CD4-positive, alpha-beta memory T cell (primary cell): Measurements from ENCODE around the gene RNF14. TPM values are rescaled to one million over a fixed set of nuclear protein-coding genes. Genes with fewer than 3 reads are reported as not detected.
A peak's percentile ranks its signal among the peaks of the same experiment; 100 is the strongest.

ENCODE experiments used
- CTCF ChIA-PET: fragments of 350-600 bp; sonication (Branson Sonifier 250); formaldehyde crosslinking; loops from one replicate; lab custom pipeline; 2021; ENCODE audit warnings: inconsistent platforms; ENCODE audit not compliant: partially characterized antibody; lab: Charles Lee
- POLR2A ChIA-PET: fragments of 350-600 bp; sonication (Branson Sonifier 250); formaldehyde crosslinking; loops from one replicate; lab custom pipeline; 2021; ENCODE audit not compliant: partially characterized antibody; lab: Charles Lee
- DNase-seq, 5 donors: peaks; one replicate each; pipeline versions ENCODE4 v3.0.0 to v3.0.0-alpha.2; 2020 to 2022; ENCODE audit warnings: mixed read lengths in 1 of 5
- H3K27ac ChIP-seq: one replicate; pipeline ENCODE4 v1.7.0; 2013; ENCODE audit warnings: low read depth, low read length
- H3K27me3 ChIP-seq: 2 replicates; pipeline ENCODE4 v1.7.0; 2013; ENCODE audit warnings: mild to moderate bottlenecking, low read length, moderate library complexity; ENCODE audit not compliant: insufficient read depth
- H3K36me3 ChIP-seq: 2 replicates; pipeline ENCODE4 v1.7.0; 2013; ENCODE audit warnings: mild to moderate bottlenecking, low read length, moderate library complexity; ENCODE audit not compliant: insufficient read depth
- H3K4me1 ChIP-seq: 2 replicates; pipeline ENCODE4 v1.7.0; 2013; ENCODE audit warnings: mild to moderate bottlenecking, low read length, moderate library complexity; ENCODE audit not compliant: insufficient read depth
- H3K4me3 ChIP-seq, 2 donors: one replicate each; pipeline ENCODE4 v1.7.0; 2013; ENCODE audit warnings: low read length in 2 of 2, mild to moderate bottlenecking in 1 of 2
- H3K9me3 ChIP-seq, 2 donors: one replicate each; pipeline ENCODE4 v1.7.0; 2013; ENCODE audit warnings: low read length in 2 of 2, control low read depth in 1 of 2; ENCODE audit not compliant: control insufficient read depth in 1 of 2
- H3K27ac Mint-ChIP-seq, 7 donors: one replicate each; pipeline ENCODE4 v1.8.0; 2020 to 2021; ENCODE audit warnings: mixed read lengths in 7 of 7, mild to moderate bottlenecking in 6 of 7, inconsistent platforms in 3 of 7, moderate library complexity in 3 of 7
- H3K27me3 Mint-ChIP-seq, 2 donors: one replicate each; pipeline ENCODE4 v1.8.0; 2020 to 2021; ENCODE audit warnings: mixed read lengths in 2 of 2
- H3K36me3 Mint-ChIP-seq, 2 donors: one replicate each; pipeline ENCODE4 v1.8.0; 2020 to 2021; ENCODE audit warnings: mixed read lengths in 2 of 2, inconsistent platforms in 1 of 2, mild to moderate bottlenecking in 1 of 2
- H3K4me1 Mint-ChIP-seq, 4 donors: one replicate each; pipeline ENCODE4 v1.8.0; 2020 to 2021; ENCODE audit warnings: mixed read lengths in 4 of 4, mild to moderate bottlenecking in 1 of 4
- H3K4me3 Mint-ChIP-seq, 8 donors: one replicate each; pipeline ENCODE4 v1.8.0; 2020 to 2021; ENCODE audit warnings: mixed read lengths in 8 of 8, mild to moderate bottlenecking in 7 of 8, moderate library complexity in 6 of 8, inconsistent platforms in 3 of 8
- H3K9me3 Mint-ChIP-seq, 8 donors: one replicate each; pipeline ENCODE4 v1.8.0; 2020 to 2021; ENCODE audit warnings: mixed read lengths in 8 of 8, mild to moderate bottlenecking in 5 of 8, inconsistent platforms in 3 of 8, moderate library complexity in 1 of 8
- intact Hi-C: fragments of 100-400 bp; cut with micrococcal nuclease; formaldehyde crosslinking; loops from one replicate; pipeline ENCODE4 v1.15.1; 2023
- polyA plus RNA-seq, 2 donors: library from polyadenylated mRNA; unstranded; fragments of 300-500 nt; fragmentation: Illumina TruSeq; gene quantifications; one replicate each; pipeline ENCODE4 v1.2.3, GENCODE V29; 2021
- total RNA-seq, 2 experiments: library from RNA; stranded (reverse); gene quantifications; one replicate each; pipeline ENCODE4 v1.2.3, GENCODE V29; 2021

RNF14 gene
- total and polyA plus RNA-seq, 4 experiments from 2014 or later: 35.4 to 52.0 (median 45.2) TPM

GRCh38 chr5:141947316-141947715 lies 21.6 kb upstream of the RNF14 start:
- no peak overlapping the region for H3K4me3 ChIP-seq
- H3K9me3 ChIP-seq: no peaks in the 10 kb centered on the region
- ChIA-PET CTCF (interaction anchor here (0.8 to 2.3 kb wide), 6 partner anchors 13 to 256 kb away, joined by 3 to 10 read pairs (median 4); partner anchors contain the start of genes PCDH1 and RNF14), POLR2A (interaction anchor here (1.2 to 2.3 kb wide), 2 partner anchors 22 to 24 kb away, joined by 3 to 9 read pairs; partner anchors contain the start of genes DELE1 and RNF14)
- DNase-seq: no peak
- no peaks in the 10 kb centered on the region for H3K36me3 ChIP-seq
- H3K4me3 Mint-ChIP-seq: no peak overlapping the region
- peak overlapping the region in 1 of 7 donors; percentile 81 for H3K27ac Mint-ChIP-seq
- H3K4me1 Mint-ChIP-seq: peaks cover 3 to 11% (median 6%) of the 10 kb centered on the region in 4 donors
- no peaks in the 10 kb centered on the region for H3K27me3 ChIP-seq
- H3K27ac ChIP-seq: no peak overlapping the region
- intact Hi-C loops: no loop called here
- H3K36me3 Mint-ChIP-seq: peaks cover 0 to 2% of the 10 kb centered on the region in 2 donors
- peaks cover 5% of the 10 kb centered on the region for H3K4me1 ChIP-seq
- H3K9me3 Mint-ChIP-seq: no peaks in the 10 kb centered on the region
- H3K27me3 Mint-ChIP-seq: no peaks in the 10 kb centered on the region

GRCh38 chr5:141948812-141949211 lies 20.1 kb upstream of the RNF14 start:
- Histone ChIP-seq H3K4me1 (peaks cover 5% of the 10 kb centered on the region), H3K9me3 (no peaks in the 10 kb centered on the region), H3K4me3 (no peak overlapping the region), H3K36me3 (no peaks in the 10 kb centered on the region), H3K27me3 (no peaks in the 10 kb centered on the region), H3K27ac (no peak overlapping the region)
- Mint-ChIP-seq H3K27me3 (no peaks in the 10 kb centered on the region), H3K9me3 (no peaks in the 10 kb centered on the region), H3K36me3 (peaks cover 0 to 2% of the 10 kb centered on the region in 2 donors), H3K27ac (no peak overlapping the region), H3K4me1 (peaks cover 3 to 11% (median 5%) of the 10 kb centered on the region in 4 donors), H3K4me3 (no peak overlapping the region)
- POLR2A ChIA-PET: interaction anchor here (1.1 to 2.3 kb wide), 2 partner anchors 21 to 25 kb away, joined by 3 to 9 read pairs; partner anchors contain the start of gene DELE1
- CTCF ChIA-PET: interaction anchor here (1.6 to 2.3 kb wide), 2 partner anchors 12 to 20 kb away, joined by 5 to 10 read pairs; partner anchors contain the start of gene RNF14
- intact Hi-C loops: no loop called here
- no peak for DNase-seq

- intact Hi-C loops: no loop called here
- H3K36me3 ChIP-seq: no peaks in the 10 kb centered on the region
- ChIA-PET POLR2A (interaction anchor here (1.1 kb wide), 1 partner anchor 20 kb away, joined by 3 read pairs; no protein-coding TSS in a partner anchor), CTCF (no interaction called here)
- H3K4me1 ChIP-seq: peaks cover 5% of the 10 kb centered on the region
- Mint-ChIP-seq H3K36me3 (peaks cover 0 to 2% of the 10 kb centered on the region in 2 donors), H3K4me1 (peaks cover 3 to 13% (median 9%) of the 10 kb centered on the region in 4 donors), H3K27ac (no peak overlapping the region), H3K4me3 (no peak overlapping the region), H3K27me3 (no peaks in the 10 kb centered on the region), H3K9me3 (no peaks in the 10 kb centered on the region)
- no peak for DNase-seq
- H3K27me3 ChIP-seq: no peaks in the 10 kb centered on the region
- no peaks in the 10 kb centered on the region for H3K9me3 ChIP-seq
- no peak overlapping the region for H3K4me3 ChIP-seq
- H3K27ac ChIP-seq: no peak overlapping the region
Measured at GRCh38 chr5:141949511-141949910, 19.4 kb upstream of the RNF14 start.

GRCh38 chr5:141950207-141951005 lies 18.5 kb upstream of the RNF14 start:
- Histone ChIP-seq H3K27ac (no peak overlapping the region), H3K4me3 (no peak overlapping the region), H3K27me3 (no peaks in the 10 kb centered on the region), H3K9me3 (no peaks in the 10 kb centered on the region), H3K4me1 (peaks cover 5% of the 10 kb centered on the region), H3K36me3 (no peaks in the 10 kb centered on the region)
- Mint-ChIP-seq H3K27ac (no peak overlapping the region), H3K36me3 (peaks cover 0 to 2% of the 10 kb centered on the region in 2 donors), H3K4me3 (no peak overlapping the region), H3K27me3 (no peaks in the 10 kb centered on the region), H3K9me3 (no peaks in the 10 kb centered on the region), H3K4me1 (peaks cover 3 to 16% (median 10%) of the 10 kb centered on the region in 4 donors)
- ChIA-PET CTCF (interaction anchor here (1.0 kb wide), 2 partner anchors 10 to 18 kb away, joined by 4 to 5 read pairs; partner anchors contain the start of gene RNF14), POLR2A (interaction anchor here (1.1 kb wide), 1 partner anchor 10 kb away, joined by 7 read pairs; no protein-coding TSS in a partner anchor)
- DNase-seq: no peak
- intact Hi-C loops: no loop called here

- H3K4me3 ChIP-seq: no peak overlapping the region
- Mint-ChIP-seq H3K36me3 (peaks cover 1 to 2% of the 10 kb centered on the region in 2 donors), H3K27ac (peak overlapping the region in 2 of 7 donors; percentile 37 to 90), H3K4me1 (peaks cover 3 to 16% (median 11%) of the 10 kb centered on the region in 4 donors), H3K4me3 (peak overlapping the region in 6 of 8 donors; percentile 22 to 53 (median 43)), H3K9me3 (no peaks in the 10 kb centered on the region), H3K27me3 (no peaks in the 10 kb centered on the region)
- no peak overlapping the region for H3K27ac ChIP-seq
- no peaks in the 10 kb centered on the region for H3K36me3 ChIP-seq
- no peak for DNase-seq
- peaks cover 5% of the 10 kb centered on the region for H3K4me1 ChIP-seq
- intact Hi-C loops: no loop called here
- ChIA-PET CTCF (interaction anchor here (1.0 kb wide), 2 partner anchors 9 to 17 kb away, joined by 4 to 5 read pairs; partner anchors contain the start of gene RNF14), POLR2A (interaction anchor here (1.1 kb wide), 1 partner anchor 9 kb away, joined by 7 read pairs; no protein-coding TSS in a partner anchor)
- H3K27me3 ChIP-seq: no peaks in the 10 kb centered on the region
- no peaks in the 10 kb centered on the region for H3K9me3 ChIP-seq
Measured at GRCh38 chr5:141951332-141951781, 17.5 kb upstream of the RNF14 start.

- Mint-ChIP-seq H3K36me3 (peaks cover 2 to 4% of the 10 kb centered on the region in 2 donors), H3K27me3 (no peaks in the 10 kb centered on the region), H3K27ac (peak overlapping the region in 4 of 7 donors; percentile 29 to 90 (median 33)), H3K9me3 (no peaks in the 10 kb centered on the region), H3K4me3 (peak overlapping the region in 1 of 8 donors; percentile 52), H3K4me1 (peaks cover 3 to 18% (median 12%) of the 10 kb centered on the region in 4 donors)
- Histone ChIP-seq H3K9me3 (no peaks in the 10 kb centered on the region), H3K27ac (no peak overlapping the region), H3K4me3 (no peak overlapping the region), H3K27me3 (no peaks in the 10 kb centered on the region), H3K36me3 (no peaks in the 10 kb centered on the region), H3K4me1 (peaks cover 5% of the 10 kb centered on the region)
- intact Hi-C loops: no loop called here
- ChIA-PET POLR2A (no interaction called here), CTCF (no interaction called here)
- DNase-seq: no peak
Measured at GRCh38 chr5:141952020-141952419, 16.9 kb upstream of the RNF14 start.

- H3K4me3 Mint-ChIP-seq: no peak overlapping the region
- Histone ChIP-seq H3K27me3 (no peaks in the 10 kb centered on the region), H3K36me3 (no peaks in the 10 kb centered on the region), H3K27ac (no peak overlapping the region), H3K9me3 (no peaks in the 10 kb centered on the region), H3K4me1 (peaks cover 23% of the 10 kb centered on the region), H3K4me3 (no peak overlapping the region)
- no peaks in the 10 kb centered on the region for H3K27me3 Mint-ChIP-seq
- ChIA-PET POLR2A (no interaction called here), CTCF (interaction anchor here (1.5 to 2.0 kb wide), 3 partner anchors 14 to 74 kb away, joined by 5 to 6 read pairs (median 6); partner anchors contain the start of gene RNF14)
- no peak for DNase-seq
- peaks cover 2 to 4% of the 10 kb centered on the region in 2 donors for H3K36me3 Mint-ChIP-seq
- no peak overlapping the region for H3K27ac Mint-ChIP-seq
- H3K4me1 Mint-ChIP-seq: peaks cover 16 to 35% (median 29%) of the 10 kb centered on the region in 4 donors
- no peaks in the 10 kb centered on the region for H3K9me3 Mint-ChIP-seq
- intact Hi-C loops: no loop called here
Measured at GRCh38 chr5:141954194-141954593, 14.7 kb upstream of the RNF14 start.
